Spleen (tissue), 7 donors: ENCODE results near the gene ANP32A.

Experiments used
- POLR2A ChIP-seq, 3 donors: fragments of 450-650 bp; IDR thresholded peaks; one replicate each; pipeline ENCODE4 v1.5.1; 2017; ENCODE audit warnings: antibody characterized with exemption in 3 of 3, mild to moderate bottlenecking in 1 of 3
- POLR2AphosphoS5 ChIP-seq, 3 donors: sonication (generic); formaldehyde crosslinking; IDR thresholded peaks; one replicate each; pipeline ENCODE4 v1.5.1; 2017; ENCODE audit warnings: antibody characterized with exemption in 3 of 3
- TF ChIP-seq, protein P1 (sequence below), 11 experiments: fragments of 200-600 bp in 7 of 11; fragments of 450-650 bp in 4 of 11; sonication (generic) in 4 of 11; IDR thresholded peaks in 8 of 11; conservative IDR thresholded peaks in 3 of 11; 1 replicate in 7 of 11; 2 replicates in 4 of 11; pipeline versions ENCODE4 v1.4.0 to v1.8.0; 2016 to 2021; ENCODE audit warnings: antibody characterized with exemption in 11 of 11, inconsistent platforms in 4 of 11, mild to moderate bottlenecking in 1 of 11
- donor health status: DM: no; HTN: no; CAD: no; lungs with moderate emphysema.
- donor health status: DM: no; HTN: no; CAD: no.
- donor health status: DM: no; HTN: no; CAD: no.

DNA sequence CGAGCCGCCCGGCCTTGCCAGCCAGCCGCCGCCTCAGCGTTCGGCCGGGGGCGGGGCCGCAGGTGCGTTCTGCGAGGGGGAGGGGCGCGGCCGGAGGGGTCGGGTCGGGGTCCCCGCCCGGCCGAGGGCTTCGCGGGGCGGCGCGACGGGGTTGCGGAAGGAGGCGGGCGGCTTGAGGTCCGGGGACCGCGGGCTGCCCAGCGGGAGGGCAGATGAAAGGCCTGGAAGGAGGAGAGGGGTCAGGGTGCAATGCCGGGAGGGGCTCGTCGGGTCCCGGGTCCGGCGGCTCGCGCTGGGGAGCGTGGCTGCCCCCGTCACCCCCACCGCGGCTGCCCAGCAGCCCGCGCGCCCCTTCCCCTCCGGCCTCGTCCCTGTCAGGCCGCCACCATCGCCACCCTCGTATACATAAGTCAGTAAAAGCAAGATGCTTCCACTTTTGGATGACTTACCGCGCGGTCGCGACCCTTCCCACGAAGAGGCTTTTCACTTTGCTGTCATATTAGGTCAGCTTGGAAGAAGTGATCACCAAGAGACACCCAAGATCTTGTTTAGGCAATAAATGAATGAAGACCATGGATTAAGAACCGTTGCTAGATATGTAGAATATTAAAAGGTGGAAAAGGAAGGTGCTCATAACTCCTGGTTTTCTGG is 620 bp upstream of the ANP32A start:
- TF ChIP-seq, protein P1, sequence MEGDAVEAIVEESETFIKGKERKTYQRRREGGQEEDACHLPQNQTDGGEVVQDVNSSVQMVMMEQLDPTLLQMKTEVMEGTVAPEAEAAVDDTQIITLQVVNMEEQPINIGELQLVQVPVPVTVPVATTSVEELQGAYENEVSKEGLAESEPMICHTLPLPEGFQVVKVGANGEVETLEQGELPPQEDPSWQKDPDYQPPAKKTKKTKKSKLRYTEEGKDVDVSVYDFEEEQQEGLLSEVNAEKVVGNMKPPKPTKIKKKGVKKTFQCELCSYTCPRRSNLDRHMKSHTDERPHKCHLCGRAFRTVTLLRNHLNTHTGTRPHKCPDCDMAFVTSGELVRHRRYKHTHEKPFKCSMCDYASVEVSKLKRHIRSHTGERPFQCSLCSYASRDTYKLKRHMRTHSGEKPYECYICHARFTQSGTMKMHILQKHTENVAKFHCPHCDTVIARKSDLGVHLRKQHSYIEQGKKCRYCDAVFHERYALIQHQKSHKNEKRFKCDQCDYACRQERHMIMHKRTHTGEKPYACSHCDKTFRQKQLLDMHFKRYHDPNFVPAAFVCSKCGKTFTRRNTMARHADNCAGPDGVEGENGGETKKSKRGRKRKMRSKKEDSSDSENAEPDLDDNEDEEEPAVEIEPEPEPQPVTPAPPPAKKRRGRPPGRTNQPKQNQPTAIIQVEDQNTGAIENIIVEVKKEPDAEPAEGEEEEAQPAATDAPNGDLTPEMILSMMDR (IDR thresholded peaks at IDR 0.05 in 8 of 11, conservative IDR thresholded peaks at IDR 0.05 in 3 of 11), result no peak
- no peak for TF ChIP-seq POLR2A (IDR thresholded peaks at IDR 0.05)
- TF ChIP-seq POLR2AphosphoS5 (IDR thresholded peaks at IDR 0.05), result no peak
